K562 (cell line): ENCODE measurements around the gene RAB13. TPM values are rescaled to one million over a fixed set of nuclear protein-coding genes. Genes with fewer than 3 reads are reported as not detected.

Experiments
- CBFB ChIP-seq: sonication (generic); formaldehyde crosslinking; IDR thresholded peaks from 2 replicates; pipeline ENCODE4 v1.4.0; 2020; ENCODE audit warnings: mild to moderate bottlenecking, missing genetic modification reagents
- CHD2 ChIP-seq: IDR thresholded peaks from 2 replicates; pipeline ENCODE4 v1.6.1; 2011; ENCODE audit warnings: low read depth, low read length
- E2F4 ChIP-seq: sonication (generic); formaldehyde crosslinking; IDR thresholded peaks from 2 replicates; pipeline ENCODE4 v1.8.0; 2022; ENCODE audit warnings: mild to moderate bottlenecking, low read depth, missing genetic modification reagents
- ELK1 ChIP-seq: sonication (generic); formaldehyde crosslinking; IDR thresholded peaks from 2 replicates; pipeline ENCODE4 v1.8.1; 2022; ENCODE audit warnings: missing genetic modification reagents
- GTF2A2 ChIP-seq: IDR thresholded peaks from 2 replicates; pipeline ENCODE4 v1.6.1; 2016; ENCODE audit warnings: mild to moderate bottlenecking, missing genetic modification characterization, missing compliant biosample characterization
- NRF1 ChIP-seq, 2 experiments: fragments of 450-650 bp; IDR thresholded peaks in 1 of 2; conservative IDR thresholded peaks in 1 of 2; 2 replicates each; pipeline ENCODE4 v1.6.1; 2014; ENCODE audit warnings: mild to moderate bottlenecking in 2 of 2
- RBM17 ChIP-seq: fragments of 200-400 bp; formaldehyde crosslinking; IDR thresholded peaks from 2 replicates; pipeline ENCODE4 v1.6.1; 2017; ENCODE audit warnings: low read depth, mild to moderate bottlenecking, low read length, borderline replicate concordance
- TAF7 ChIP-seq: fragments of 450-650 bp; IDR thresholded peaks from 2 replicates; pipeline ENCODE4 v1.6.1; 2016; ENCODE audit warnings: missing genetic modification characterization, missing compliant biosample characterization
- TBP ChIP-seq: optimal IDR thresholded peaks from 2 replicates; pipeline ENCODE3; 2011; ENCODE audit warnings: low read depth, low read length, improper control_type of control experiment
- TCF15 ChIP-seq: fragments of 250-450 bp; sonication (Bioruptor Pico); IDR thresholded peaks from 2 replicates; pipeline ENCODE4 v1.8.0; 2022; ENCODE audit warnings: moderate library complexity, mild to moderate bottlenecking, inconsistent platforms
- TEAD2 ChIP-seq: fragments of 450-650 bp; IDR thresholded peaks from 2 replicates; pipeline ENCODE4 v1.6.1; 2016; ENCODE audit warnings: missing genetic modification characterization, control low read depth, missing compliant biosample characterization
- TFAM ChIP-seq: fragments of 250-450 bp; sonication (Bioruptor Pico); conservative IDR thresholded peaks from 2 replicates; pipeline ENCODE4 v1.5.0; 2021; ENCODE audit warnings: mild to moderate bottlenecking, moderate library complexity
- TGIF2 ChIP-seq: sonication (generic); formaldehyde crosslinking; IDR thresholded peaks from 2 replicates; pipeline ENCODE4 v1.8.1; 2022; ENCODE audit warnings: mild to moderate bottlenecking, missing genetic modification reagents, moderate library complexity
- XRCC4 ChIP-seq: IDR thresholded peaks from one replicate; pipeline ENCODE4 v1.6.1; 2011; ENCODE audit not compliant: insufficient read depth, insufficient read length; ENCODE audit errors: extremely low read depth
- ZKSCAN3 ChIP-seq: fragments of 250-450 bp; sonication (Bioruptor Pico); IDR thresholded peaks from 2 replicates; pipeline ENCODE4 v1.4.0; 2020
- ZNF512 ChIP-seq: IDR thresholded peaks from 2 replicates; pipeline ENCODE4 v1.6.1; 2016; ENCODE audit warnings: missing genetic modification characterization, missing compliant biosample characterization
- ZNF551 ChIP-seq: fragments of 250-450 bp; sonication (Bioruptor Pico); IDR thresholded peaks from 2 replicates; pipeline ENCODE4 v1.5.0; 2021; ENCODE audit warnings: mild to moderate bottlenecking, moderate library complexity
- ZNF584 ChIP-seq: fragments of 200-800 bp; sonication (Bioruptor generic); IDR thresholded peaks from 2 replicates; pipeline ENCODE4 v1.6.1; 2016; ENCODE audit warnings: low read depth, mild to moderate bottlenecking, missing genetic modification characterization, missing compliant biosample characterization
- polyA plus RNA-seq, 8 experiments: library from polyadenylated mRNA; depleted of rRNA in 4 of 8; stranded (reverse) in 5 of 8; unstranded in 3 of 8; fragments of >200 nt; fragmentation: Nextera tagmentation in 2 of 8; fragmentation: Illumina TruSeq in 1 of 8; extraction: Ambion mirVana in 2 of 8; extraction: Trizol in 1 of 8; gene quantifications; 2 replicates each; pipeline versions ENCODE4 v1.2.1 to v1.2.3, GENCODE V29; 2011 to 2014; ENCODE audit warnings: inconsistent platforms in 1 of 8, missing spikeins in 1 of 8
- total RNA-seq, 7 experiments: library from RNA; depleted of rRNA in 6 of 7; stranded (reverse); fragments of >200 nt in 6 of 7; fragmentation: Illumina TruSeq in 2 of 7; extraction: Trizol in 2 of 7; gene quantifications; 2 replicates each; pipeline versions ENCODE4 v1.2.1 to v1.2.3, GENCODE V29; 2011 to 2021; ENCODE audit warnings: low replicate concordance in 1 of 7
- TF ChIP-seq, protein P1 (sequence below): fragments of 250-450 bp; sonication (Bioruptor Pico); IDR thresholded peaks from 2 replicates; pipeline ENCODE4 v1.6.1; 2021; ENCODE audit warnings: mild to moderate bottlenecking
- TF ChIP-seq, protein P2 (sequence below): fragments of 250-450 bp; sonication (Bioruptor Pico); IDR thresholded peaks from 2 replicates; pipeline ENCODE4 v1.8.0; 2022; ENCODE audit warnings: moderate library complexity, mild to moderate bottlenecking, inconsistent platforms
- TF ChIP-seq, protein P3 (sequence below): sonication (generic); formaldehyde crosslinking; IDR thresholded peaks from 2 replicates; pipeline ENCODE4 v1.8.0; 2022; ENCODE audit warnings: missing genetic modification reagents, mild to moderate bottlenecking, borderline replicate concordance

The RAB13 gene
- total and polyA plus RNA-seq, 9 of the 15 experiments (the other 6 are each of a cell fraction or from before 2014, with no cell fraction given): 22.3 to 100 (median 39.8) TPM

DNA sequence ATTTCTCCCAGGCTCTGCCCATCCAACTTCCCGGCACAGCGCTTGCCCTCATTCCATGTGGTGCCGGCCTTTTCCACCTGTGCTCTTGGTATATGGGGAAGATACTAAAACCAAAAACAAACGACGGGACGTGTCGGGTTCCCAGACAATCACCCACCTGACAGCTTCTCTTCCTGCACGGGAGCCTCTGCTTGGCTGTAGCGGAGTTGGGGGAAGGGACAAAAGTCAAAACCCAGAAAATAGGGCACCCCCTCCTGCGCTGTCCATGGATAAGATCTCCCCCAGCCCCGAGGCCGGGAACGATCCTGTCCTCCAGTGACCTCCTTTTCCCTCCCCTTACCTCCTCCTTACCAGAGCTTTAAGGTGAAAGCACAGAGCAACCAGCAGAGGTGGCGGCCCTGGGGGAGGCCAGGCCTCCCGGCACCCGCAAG is 9.3 kb downstream of the RAB13 start (continued):
- TF ChIP-seq E2F4 (no peak), TGIF2 (CRISPR knock-in tag) (no peak), ZNF512 (tag) (no peak), ZKSCAN3 (CRISPR knock-in tag) (no peak), TCF15 (CRISPR knock-in tag) (no peak), TAF7 (tag) (no peak), XRCC4 (no peak), ZNF551 (CRISPR knock-in tag) (no peak), NRF1 (conservative IDR thresholded peaks at IDR 0.05 in 1 of 2, IDR thresholded peaks at IDR 0.05 in 1 of 2) (no peak), TFAM (no peak), CBFB (CRISPR knock-in tag) (no peak), ELK1 (no peak), TEAD2 (no peak), RBM17 (no peak), TBP (no peak), GTF2A2 (tag) (no peak), CHD2 (no peak), ZNF584 (no peak)
- TF ChIP-seq, protein P1, sequence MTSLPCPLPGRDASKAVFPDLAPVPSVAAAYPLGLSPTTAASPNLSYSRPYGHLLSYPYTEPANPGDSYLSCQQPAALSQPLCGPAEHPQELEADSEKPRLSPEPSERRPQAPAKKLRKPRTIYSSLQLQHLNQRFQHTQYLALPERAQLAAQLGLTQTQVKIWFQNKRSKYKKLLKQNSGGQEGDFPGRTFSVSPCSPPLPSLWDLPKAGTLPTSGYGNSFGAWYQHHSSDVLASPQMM: no peak
- TF ChIP-seq, protein P2, sequence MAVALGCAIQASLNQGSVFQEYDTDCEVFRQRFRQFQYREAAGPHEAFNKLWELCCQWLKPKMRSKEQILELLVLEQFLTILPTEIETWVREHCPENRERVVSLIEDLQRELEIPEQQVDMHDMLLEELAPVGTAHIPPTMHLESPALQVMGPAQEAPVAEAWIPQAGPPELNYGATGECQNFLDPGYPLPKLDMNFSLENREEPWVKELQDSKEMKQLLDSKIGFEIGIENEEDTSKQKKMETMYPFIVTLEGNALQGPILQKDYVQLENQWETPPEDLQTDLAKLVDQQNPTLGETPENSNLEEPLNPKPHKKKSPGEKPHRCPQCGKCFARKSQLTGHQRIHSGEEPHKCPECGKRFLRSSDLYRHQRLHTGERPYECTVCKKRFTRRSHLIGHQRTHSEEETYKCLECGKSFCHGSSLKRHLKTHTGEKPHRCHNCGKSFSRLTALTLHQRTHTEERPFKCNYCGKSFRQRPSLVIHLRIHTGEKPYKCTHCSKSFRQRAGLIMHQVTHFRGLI: no peak
- TF ChIP-seq, protein P3, sequence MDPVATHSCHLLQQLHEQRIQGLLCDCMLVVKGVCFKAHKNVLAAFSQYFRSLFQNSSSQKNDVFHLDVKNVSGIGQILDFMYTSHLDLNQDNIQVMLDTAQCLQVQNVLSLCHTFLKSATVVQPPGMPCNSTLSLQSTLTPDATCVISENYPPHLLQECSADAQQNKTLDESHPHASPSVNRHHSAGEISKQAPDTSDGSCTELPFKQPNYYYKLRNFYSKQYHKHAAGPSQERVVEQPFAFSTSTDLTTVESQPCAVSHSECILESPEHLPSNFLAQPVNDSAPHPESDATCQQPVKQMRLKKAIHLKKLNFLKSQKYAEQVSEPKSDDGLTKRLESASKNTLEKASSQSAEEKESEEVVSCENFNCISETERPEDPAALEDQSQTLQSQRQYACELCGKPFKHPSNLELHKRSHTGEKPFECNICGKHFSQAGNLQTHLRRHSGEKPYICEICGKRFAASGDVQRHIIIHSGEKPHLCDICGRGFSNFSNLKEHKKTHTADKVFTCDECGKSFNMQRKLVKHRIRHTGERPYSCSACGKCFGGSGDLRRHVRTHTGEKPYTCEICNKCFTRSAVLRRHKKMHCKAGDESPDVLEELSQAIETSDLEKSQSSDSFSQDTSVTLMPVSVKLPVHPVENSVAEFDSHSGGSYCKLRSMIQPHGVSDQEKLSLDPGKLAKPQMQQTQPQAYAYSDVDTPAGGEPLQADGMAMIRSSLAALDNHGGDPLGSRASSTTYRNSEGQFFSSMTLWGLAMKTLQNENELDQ (CRISPR knock-in tag): no peak
